Lung (tissue), 12 donors: Measurements from ENCODE around the gene EFNA3. TPM values are rescaled to one million over a fixed set of nuclear protein-coding genes. Genes with fewer than 3 reads are reported as not detected.
A peak's percentile ranks its signal among the peaks of the same experiment; 100 is the strongest.

Experiments used
- ATAC-seq: fragments of 200-7000 bp; cut with Tn5 transposase; one replicate; pipeline ENCODE4 v1.9.1; 2020; ENCODE audit warnings: moderate number of reproducible peaks; ENCODE audit not compliant: insufficient read depth, low FRiP score
- DNase-seq, 3 donors: peaks; one replicate each; pipeline ENCODE4 v3.0.0-alpha.2; 2013 to 2017
- H3K27ac ChIP-seq, 2 donors: one replicate each; pipeline ENCODE4 v1.5.1; 2013; ENCODE audit warnings: mild to moderate bottlenecking in 2 of 2, moderate library complexity in 2 of 2, control low read depth in 1 of 2, inconsistent platforms in 1 of 2, low read depth in 1 of 2, low read length in 1 of 2
- H3K27me3 ChIP-seq, 3 donors: one replicate each; pipeline ENCODE4 v1.5.1; 2013; ENCODE audit warnings: low read length in 2 of 3; ENCODE audit not compliant: control insufficient read depth in 3 of 3, insufficient read depth in 3 of 3
- H3K36me3 ChIP-seq, 4 donors: one replicate each; pipeline ENCODE4 v1.5.1; 2013; ENCODE audit warnings: low read length in 4 of 4, mild to moderate bottlenecking in 1 of 4, moderate library complexity in 1 of 4; ENCODE audit not compliant: control insufficient read depth in 4 of 4, insufficient read depth in 4 of 4
- H3K4me1 ChIP-seq, 5 donors: one replicate each; pipeline ENCODE4 v1.5.1; 2013; ENCODE audit warnings: low read length in 5 of 5, mild to moderate bottlenecking in 2 of 5, moderate library complexity in 1 of 5; ENCODE audit not compliant: control insufficient read depth in 5 of 5, insufficient read depth in 5 of 5
- H3K4me3 ChIP-seq: one replicate; pipeline ENCODE4 v1.5.1; 2013; ENCODE audit warnings: mild to moderate bottlenecking, control low read depth, moderate library complexity
- H3K9ac ChIP-seq, 2 donors: one replicate each; pipeline ENCODE4 v1.5.1; 2013; ENCODE audit warnings: low read length in 2 of 2, control low read depth in 1 of 2; ENCODE audit not compliant: insufficient read depth in 1 of 2
- H3K9me3 ChIP-seq, 4 donors: one replicate each; pipeline ENCODE4 v1.5.1; 2013; ENCODE audit warnings: low read length in 3 of 4, mild to moderate bottlenecking in 1 of 4, moderate library complexity in 1 of 4; ENCODE audit not compliant: control insufficient read depth in 4 of 4, insufficient read depth in 3 of 4
- CTCF ChIP-seq: IDR thresholded peaks from 2 replicates; pipeline ENCODE4 v1.5.1; 2012; ENCODE audit warnings: mild to moderate bottlenecking; ENCODE audit errors: control extremely low read depth, extremely low read depth
- WGBS, 2 donors: extraction: QIAGEN DNeasy Blood & Tissue Kit; methylation state at CpG; one replicate each; pipeline ENCODE4 v1.1.7; 2013; 5-methylcytosine and 5-hydroxymethylcytosine counted together
- polyA plus RNA-seq, 2 donors: library from polyadenylated mRNA; stranded (reverse); fragments of 200-250 nt; gene quantifications; one replicate each; pipeline ENCODE4 v1.2.1, GENCODE V29; 2013
- total RNA-seq, 2 donors: library from RNA; depleted of rRNA in 1 of 2; stranded (reverse); fragments of >200 nt in 1 of 2; gene quantifications; one replicate each; pipeline ENCODE4 v1.2.1, GENCODE V29; 2014 to 2021
- donor health status: control.
- donor health status: control.
- donor health status: Bipolar disorder and iron deficiency.
- donor health status: healthy.
- donor health status: DM: yes; HTN: yes; CAD: no.

EFNA3 gene
- total and polyA plus RNA-seq, 4 donors, result 1.1 to 1.9 (median 1.6) TPM

DNA sequence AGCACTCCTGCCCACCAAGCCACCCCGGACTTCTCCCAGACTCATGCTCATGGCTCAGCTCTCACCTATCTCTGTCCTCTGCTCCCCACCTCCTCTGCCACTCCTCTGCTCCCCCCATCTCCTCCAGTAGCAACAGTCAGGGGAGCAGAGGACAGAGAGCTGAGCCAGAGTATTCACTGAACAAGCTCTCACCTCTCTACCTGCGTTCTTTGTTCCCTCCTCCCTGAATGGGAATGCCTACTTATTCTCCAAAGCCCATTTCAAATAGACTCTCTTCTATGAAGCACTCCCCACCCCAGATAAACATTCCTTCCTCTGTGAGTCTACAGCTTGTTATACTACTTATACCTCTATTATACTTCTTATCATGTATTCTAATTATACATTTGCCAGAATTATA lies 42.6 kb downstream of the EFNA3 start:
- Histone ChIP-seq H3K36me3 (no peaks in the 10 kb centered on the region), H3K27me3 (peaks cover 0 to 8% (median 6%) of the 10 kb centered on the region in 3 donors), H3K4me3 (no peak overlapping the region), H3K4me1 (peaks cover 0 to 20% (median 6%) of the 10 kb centered on the region in 5 donors), H3K9ac (no peak overlapping the region), H3K9me3 (peaks cover 0 to 2% (median 0%) of the 10 kb centered on the region in 4 donors), H3K27ac (peak overlapping the region in 1 of 2 donors; percentile 85)
- peak in 1 of 3 donors; percentile 27 for DNase-seq
- ATAC-seq, result no peak
- no peak for TF ChIP-seq CTCF
- WGBS, 2 donors, result 68 to 82% methylated on average over 2 of the region's 2 CpGs

- Histone ChIP-seq H3K27ac (no peak overlapping the region), H3K27me3 (peaks cover 0 to 17% (median 16%) of the 10 kb centered on the region in 3 donors), H3K9me3 (peaks cover 0 to 4% (median 0%) of the 10 kb centered on the region in 4 donors), H3K4me3 (no peak overlapping the region), H3K36me3 (no peaks in the 10 kb centered on the region), H3K4me1 (peaks cover 0 to 22% (median 16%) of the 10 kb centered on the region in 5 donors), H3K9ac (no peak overlapping the region)
- 79 to 85% methylated on average over 2 of the region's 2 CpGs for WGBS, 2 donors
- ATAC-seq (no peak), DNase-seq (no peak)
- TF ChIP-seq CTCF, result no peak
These were observed 43.7 kb downstream of the EFNA3 start for GRCh38 chr1:155122308-155122707.

DNA sequence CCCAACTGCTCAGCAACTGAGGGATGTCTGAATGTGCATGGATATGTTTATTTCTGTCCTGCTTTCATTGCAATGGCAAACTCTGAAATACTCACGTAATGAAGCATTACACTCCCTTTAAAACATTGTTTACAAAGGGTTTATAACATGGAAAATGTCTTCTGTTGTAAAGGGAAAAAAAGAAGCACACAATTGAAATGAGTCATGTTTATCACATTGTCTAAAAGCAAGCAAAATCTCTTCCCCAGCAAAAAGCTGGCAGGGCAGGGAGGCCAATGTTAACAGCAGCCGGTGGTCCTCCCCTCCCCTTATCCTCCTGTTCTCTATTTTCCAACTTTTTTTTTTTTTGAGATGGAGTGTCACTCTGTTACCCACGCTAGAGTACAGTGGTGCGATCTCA lies 45.2 kb downstream of the EFNA3 start:
- H3K27me3 ChIP-seq, result peaks cover 0 to 27% (median 24%) of the 10 kb centered on the region in 3 donors
- DNase-seq, result no peak
- TF ChIP-seq CTCF, result no peak
- H3K27ac ChIP-seq, result peak overlapping the region in 1 of 2 donors; percentile 44
- peaks cover 0 to 28% (median 24%) of the 10 kb centered on the region in 5 donors for H3K4me1 ChIP-seq
- 63 to 76% methylated on average over 4 of the region's 4 CpGs for WGBS, 2 donors
- no peak overlapping the region for H3K9ac ChIP-seq
- H3K36me3 ChIP-seq, result no peaks in the 10 kb centered on the region
- ATAC-seq, result no peak
- H3K4me3 ChIP-seq, result no peak overlapping the region
- H3K9me3 ChIP-seq, result peaks cover 0 to 4% (median 0%) of the 10 kb centered on the region in 4 donors
